Measurements from ENCODE around the gene RBM19.

DNA sequence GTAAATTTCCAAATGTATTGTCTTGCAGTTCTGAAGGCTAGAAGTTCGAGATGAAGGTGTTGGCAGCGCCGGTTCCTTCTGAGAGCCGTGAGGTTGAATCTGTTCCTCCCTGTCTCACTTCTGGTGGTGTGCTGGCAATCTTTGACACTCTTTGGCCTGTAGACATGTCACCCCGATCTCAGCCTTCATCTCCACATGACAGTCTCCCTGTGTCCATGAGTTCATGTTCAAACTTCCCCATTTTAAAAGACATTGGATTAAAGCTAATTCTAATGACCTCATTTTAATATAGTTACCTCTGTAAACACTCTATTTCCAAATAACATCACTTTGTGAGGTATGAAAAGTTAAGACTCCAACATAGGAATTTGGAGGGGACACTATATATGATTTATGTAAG, 4.1 kb upstream of the RBM19 start:
- TF ChIP-seq, protein P1, sequence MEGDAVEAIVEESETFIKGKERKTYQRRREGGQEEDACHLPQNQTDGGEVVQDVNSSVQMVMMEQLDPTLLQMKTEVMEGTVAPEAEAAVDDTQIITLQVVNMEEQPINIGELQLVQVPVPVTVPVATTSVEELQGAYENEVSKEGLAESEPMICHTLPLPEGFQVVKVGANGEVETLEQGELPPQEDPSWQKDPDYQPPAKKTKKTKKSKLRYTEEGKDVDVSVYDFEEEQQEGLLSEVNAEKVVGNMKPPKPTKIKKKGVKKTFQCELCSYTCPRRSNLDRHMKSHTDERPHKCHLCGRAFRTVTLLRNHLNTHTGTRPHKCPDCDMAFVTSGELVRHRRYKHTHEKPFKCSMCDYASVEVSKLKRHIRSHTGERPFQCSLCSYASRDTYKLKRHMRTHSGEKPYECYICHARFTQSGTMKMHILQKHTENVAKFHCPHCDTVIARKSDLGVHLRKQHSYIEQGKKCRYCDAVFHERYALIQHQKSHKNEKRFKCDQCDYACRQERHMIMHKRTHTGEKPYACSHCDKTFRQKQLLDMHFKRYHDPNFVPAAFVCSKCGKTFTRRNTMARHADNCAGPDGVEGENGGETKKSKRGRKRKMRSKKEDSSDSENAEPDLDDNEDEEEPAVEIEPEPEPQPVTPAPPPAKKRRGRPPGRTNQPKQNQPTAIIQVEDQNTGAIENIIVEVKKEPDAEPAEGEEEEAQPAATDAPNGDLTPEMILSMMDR (IDR thresholded peaks at IDR 0.05): no peak
- TF ChIP-seq POLR2A (IDR thresholded peaks at IDR 0.05): no peak

Measured in uterus (tissue), 2 donors.